HG02678 (cell line): Measurements from ENCODE around the gene CLDN11.

Experiments used
- ATAC-seq: cut with Tn5 transposase; IDR thresholded peaks from one replicate; pipeline ENCODE4 v1.9.1; 2021; ENCODE audit warnings: mild to moderate bottlenecking, moderate library complexity; ENCODE audit not compliant: unreplicated experiment

The CLDN11 gene

DNA sequence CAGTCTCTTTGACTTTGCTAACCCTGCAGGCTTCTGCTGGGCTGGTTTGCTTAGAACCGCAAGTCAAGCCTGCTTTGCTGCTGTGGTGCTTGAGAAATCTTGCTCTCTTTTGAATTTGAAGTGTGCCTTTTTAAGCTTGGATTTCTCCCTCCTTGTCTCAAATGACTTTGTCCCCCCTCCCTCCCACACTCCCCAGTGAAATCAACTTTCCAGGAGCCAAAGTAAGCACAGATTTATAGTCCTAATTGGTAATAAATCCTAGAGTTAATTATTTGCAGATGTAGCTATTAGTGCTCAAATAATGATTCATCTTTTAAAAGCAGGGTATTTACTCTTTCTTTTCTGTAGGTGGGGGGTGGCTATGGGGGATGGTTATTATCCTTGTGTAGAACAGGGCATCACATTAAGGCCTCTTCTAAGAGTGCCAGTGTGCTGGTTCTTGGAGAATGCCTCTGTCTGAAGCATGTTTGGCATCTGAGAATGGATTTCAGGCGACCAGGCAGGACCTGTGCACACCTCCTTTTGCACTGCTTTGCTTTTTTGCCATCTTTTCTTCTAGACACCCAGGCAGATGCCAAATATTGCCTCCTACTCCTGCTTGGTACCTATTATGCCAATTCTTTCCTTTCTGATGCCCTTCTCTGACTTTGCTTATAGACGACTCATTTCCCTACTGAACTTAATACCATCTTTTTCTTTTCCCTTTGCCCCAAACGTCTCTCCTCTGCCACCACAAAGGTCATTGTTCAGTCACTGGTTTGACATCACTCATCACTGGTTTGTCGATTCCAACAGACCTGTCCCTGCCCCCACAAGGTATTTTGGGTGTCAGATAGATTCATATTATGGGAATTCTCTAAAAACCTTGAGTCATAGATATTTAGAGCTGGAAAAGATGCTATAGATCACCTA, 50.7 kb downstream of the CLDN11 start:
- no peak for ATAC-seq

DNA sequence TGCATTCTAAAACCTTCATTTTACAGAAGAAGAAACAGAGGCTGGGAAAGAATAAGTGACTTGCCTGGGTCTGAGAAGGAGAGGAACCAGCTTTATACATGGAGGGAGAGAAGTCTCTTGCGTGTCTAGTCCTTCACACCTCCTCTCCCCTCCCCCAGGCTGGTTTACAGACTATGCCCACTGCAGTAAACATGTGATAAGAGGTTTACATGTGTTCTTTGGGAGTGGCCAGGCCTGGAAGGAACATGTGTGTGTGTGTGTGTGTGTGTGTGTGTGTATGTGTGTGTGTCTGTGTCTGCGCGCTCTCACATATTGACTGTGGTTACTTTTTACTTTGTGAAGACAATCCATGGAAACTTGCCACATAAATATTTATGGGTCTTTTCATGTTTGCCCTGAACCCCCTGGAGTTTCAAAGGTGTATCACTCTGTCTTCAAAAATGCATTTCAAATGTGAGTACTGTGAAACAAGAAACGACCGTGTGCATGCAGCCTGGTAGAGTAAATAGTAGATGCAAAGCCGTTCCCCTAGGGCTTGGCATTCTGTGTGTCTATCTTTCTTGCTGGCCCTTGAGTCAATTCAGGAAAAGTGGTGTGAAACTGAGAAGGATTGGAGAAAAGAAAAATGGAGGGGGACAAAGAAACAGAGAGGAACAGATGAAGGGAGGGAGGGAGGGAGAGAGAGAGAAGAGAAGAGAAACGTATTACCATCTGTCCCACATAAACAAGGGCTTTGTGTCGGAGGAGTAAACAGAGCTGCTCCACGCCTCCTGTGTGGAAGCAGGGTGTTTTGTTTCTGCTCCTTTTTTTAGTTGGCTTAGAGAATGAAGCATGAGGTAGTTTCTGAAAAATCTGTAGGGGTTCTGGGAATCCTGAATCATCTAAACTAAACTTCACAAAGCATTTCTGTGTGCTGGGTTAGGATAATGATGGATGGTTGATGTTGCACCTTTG, 51.7 kb downstream of the CLDN11 start:
- no peak for ATAC-seq

DNA sequence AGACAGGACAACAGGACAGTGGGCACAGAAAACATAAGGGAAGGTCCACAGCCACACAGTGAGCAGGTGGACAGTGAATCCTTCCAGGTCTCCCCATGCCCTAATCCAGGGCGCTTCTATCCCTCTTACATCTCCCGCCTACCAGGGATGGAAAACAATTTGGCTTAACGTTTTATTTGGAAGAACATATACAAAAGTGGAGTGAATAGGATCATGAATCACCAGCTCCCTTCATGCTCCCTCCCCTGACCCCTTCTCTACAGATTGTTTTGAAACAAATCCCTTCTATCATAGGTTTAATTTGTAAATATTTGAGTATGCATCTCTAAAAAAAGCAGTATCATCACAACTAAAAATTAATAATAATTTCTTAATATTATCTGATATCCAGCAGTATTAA, 52.5 kb downstream of the CLDN11 start:
- no peak for ATAC-seq

DNA sequence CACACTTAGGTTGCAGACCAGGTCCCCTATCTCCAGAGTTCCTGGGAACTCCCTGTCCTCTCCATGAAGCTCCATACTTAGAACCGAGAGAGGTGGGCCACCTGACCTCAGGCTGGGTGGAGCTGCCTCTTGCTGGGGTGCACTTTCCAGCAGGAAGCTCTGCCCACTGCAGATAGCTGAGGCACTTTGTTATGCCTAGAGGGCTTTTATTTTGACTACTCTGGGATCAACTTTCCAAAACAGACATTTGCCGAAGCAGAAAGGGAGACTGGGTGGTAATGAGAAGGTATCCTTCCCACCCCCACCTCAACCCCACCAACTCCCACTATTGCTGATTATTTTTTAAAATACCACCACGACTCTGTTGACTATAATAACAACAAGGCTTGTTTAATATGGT, 54.7 kb downstream of the CLDN11 start:
- no peak for ATAC-seq

DNA sequence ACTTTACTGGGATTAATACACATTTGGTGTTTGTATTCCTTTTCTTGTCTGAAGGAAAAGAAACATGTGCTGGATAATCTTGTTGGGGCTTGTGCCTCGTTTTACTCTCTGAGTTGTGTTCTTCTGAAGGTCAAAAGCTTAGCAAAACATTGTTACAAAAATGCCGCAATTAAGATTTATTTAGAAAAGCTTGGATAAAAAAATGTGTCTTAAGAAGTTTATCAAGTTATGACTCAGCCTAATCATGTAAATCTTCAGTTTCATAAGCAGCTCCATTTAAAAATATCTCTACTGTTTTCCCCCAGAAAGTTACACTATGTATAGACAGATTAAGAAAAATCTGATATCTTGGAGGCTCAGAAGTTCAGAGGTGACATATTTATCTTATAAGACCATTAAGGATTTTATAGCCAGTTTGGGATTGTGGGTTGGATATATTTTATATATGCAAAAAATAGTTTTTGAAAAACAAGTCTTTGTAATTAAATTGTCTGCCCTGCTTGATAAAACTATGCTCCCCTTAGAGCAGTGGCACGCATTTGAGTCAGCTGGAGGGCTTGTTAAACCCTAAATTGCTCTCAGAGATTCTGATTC, 56.5 kb downstream of the CLDN11 start:
- ATAC-seq: no peak

DNA sequence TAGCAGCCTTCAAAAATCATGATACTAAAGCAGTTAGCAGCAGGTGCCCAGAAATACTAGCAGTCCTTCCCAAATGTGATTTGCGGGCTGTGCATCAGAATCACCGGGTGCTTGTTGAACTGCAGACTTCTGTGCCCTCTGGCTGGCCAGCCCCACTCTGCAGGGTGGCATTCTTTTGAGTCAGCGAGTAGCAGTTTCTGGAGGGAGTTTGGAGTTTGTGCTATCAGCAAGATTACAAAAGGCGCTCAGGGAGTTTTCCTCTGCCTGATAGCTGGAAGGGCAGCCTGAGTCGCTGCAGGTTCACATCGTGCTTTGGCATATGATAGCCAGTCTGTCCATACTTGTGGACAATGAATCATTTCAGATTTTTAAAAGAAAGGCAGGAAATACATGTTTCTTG, 57.6 kb downstream of the CLDN11 start:
- ATAC-seq: no peak

DNA sequence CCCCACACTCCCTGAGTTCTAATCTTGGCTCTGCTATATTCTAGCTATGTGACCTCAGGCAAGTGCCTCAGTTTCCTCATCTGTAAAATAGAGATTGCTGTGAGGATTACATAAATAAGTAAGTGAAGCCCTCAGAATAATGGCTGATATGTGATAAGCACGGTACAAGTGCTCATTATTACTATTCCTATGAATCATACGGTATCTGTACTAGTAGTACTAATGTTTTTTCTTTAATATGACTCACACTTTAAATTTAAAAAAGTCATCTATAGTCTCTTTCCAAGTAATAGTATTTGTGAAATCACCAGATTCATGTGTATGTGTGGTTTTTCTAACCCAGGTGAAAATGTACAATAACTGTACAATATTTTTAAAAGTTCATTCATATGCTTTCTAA, 58.7 kb downstream of the CLDN11 start:
- ATAC-seq: no peak

DNA sequence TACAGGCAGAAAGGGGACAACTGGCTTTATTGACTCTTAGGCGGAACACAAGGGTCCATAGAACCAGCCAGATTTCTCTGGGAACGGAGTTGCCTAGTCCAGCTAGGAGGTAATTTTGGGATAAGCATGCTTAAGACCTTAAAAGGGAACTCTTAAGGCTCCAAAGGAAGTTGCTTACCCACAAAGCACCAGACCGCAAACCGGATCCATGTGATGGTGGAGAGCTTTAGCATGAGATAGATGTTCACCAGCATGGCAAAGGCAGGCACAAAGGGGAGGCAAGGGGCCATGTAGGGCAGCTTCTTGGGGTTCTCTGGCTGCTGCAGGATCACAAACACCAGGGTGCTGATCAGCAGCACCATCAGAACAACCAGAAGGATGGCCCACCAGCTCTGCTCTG, 61.4 kb downstream of the CLDN11 start:
- ATAC-seq: no peak

DNA sequence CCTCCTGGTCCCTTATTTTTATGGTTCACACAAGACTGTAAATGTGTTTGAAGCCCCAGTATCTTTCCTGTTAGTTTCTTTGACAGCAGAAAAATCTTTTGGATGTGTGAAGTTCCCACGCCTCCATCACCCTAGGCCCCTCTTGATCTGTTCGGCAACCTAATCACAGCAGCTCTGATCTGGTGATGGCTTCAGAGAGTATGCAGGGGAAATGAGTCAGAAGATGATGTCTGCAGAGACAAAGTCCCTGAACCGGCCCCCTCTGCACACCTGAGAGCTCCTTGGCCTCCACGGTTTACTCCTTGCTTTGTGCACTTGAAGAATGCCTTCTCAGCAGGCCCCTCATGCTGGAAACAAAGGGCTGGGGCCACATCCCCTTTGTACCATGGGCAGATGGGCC, 63.5 kb downstream of the CLDN11 start:
- no peak for ATAC-seq

DNA sequence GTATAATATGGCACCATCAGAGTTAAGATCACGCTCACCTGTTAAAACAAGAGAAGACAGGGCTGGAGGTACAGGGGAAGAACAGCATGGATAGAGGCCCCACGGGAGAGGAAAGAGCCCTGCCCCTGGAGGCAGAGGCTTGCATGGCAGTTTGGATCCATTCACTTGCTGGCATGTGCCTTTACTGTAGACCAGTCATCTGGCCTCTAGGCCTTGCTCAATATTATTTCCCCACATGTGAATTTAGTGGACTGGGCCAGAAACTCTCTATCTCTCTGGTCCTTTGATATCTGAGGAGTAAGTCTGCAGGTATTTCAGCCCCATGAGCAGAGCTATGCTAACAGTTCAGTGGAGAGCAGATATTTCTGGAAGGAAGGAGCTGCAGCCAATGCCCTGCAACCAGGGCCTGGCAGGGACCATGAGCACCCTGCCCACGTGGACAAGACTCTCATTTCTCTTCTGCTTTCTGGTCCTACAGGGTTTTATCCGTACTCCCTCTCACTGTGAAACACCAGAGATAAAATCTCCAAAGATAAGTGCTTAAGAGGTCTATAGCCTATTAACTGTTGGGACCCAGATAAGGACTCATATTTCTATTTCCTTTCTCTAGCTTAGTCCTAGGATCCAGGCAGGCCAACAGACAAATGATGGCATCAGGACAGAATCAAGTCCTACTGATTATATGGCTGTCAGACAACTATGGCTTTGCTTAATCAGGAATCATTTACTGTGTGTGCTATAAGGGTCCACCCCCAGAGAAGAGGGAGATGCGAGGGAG, 65.0 kb downstream of the CLDN11 start:
- no peak for ATAC-seq
